Stimulated activated CD4-positive, alpha-beta T cell treated with anti-CD3 and anti-CD28 coated beads, Interleukin-1b, Interleukin-23, amount 100 ng/mL, for 48 hours (primary cell): ENCODE measurements around the gene UTP20.

Source experiments
- DNase-seq: peaks from one replicate; pipeline ENCODE4 v3.0.0-alpha.2; 2020

UTP20 gene

DNA sequence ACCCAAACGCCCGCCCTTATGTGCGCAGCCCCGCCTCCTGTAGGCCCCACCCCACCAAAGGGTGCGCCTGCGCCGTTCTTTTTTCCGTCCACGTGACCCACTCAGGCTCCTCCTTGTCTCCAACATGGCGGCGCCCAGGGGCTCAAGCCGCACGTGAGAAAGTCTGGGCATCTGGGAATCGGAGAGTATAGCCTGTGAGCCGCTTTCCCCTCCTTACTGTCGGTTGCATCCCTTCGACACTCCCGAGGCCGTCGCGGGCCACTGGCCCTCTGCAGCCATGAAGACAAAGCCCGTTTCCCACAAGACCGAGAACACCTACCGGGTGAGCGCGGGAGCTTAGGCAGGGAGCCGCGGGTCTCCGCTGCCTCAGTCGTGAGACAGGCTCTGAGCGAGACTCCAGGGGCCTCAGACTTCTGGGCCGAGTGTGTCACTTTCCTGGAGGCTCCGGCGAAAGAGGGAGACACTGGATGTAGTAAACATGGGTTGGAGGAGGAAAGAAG, at the start of gene UTP20:
Gene UTP20 (plus strand): TSS at position 100 of the 500 bp plus-strand sequence. CDS start 178 bp downstream, at position 278.
- DNase-seq = peak; percentile 95

GRCh38 chr12:101230547-101230946, 49.4 kb upstream of the UTP20 start:
- DNase-seq = no peak

DNA sequence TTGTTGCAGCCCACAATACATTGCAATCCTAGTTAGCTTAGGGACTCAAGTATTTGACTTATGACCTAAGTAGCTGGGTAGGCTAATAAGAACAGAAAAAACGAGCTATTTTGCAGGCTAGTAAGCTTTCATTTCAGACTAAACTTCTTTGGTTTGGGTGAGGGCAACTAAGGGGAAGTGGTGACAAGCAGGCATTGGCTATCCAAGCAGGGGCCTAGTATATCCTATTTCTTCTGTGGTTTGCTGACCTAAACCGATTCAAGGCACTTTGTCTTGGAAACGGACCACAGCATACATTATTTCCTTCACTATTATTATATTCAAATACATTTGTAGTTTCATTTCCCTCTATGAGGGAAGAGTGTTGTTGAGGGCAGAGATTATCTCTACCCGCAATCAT, 48.3 kb upstream of the UTP20 start:
- no peak for DNase-seq

DNA sequence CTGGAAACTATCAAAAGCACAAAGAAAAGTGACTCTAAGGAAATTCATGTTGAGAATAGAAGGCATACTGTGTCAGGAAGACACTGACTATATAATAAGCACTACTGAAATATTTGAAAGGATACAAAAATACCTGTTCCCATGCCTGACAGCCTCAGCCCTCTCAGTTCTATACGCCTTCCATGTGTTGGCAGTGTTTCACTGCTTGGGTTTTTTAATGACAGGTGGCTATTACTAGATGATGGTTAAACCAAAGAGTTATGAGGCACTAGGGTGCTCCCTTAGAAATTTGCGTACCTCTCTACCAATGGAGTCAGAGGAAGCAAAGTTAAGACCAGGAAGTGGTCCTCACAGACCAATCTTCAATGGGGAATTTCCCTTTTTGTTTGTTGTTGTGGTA, 44.2 kb upstream of the UTP20 start:
- DNase-seq = no peak

GRCh38 chr12:101238306-101238705, 41.6 kb upstream of the UTP20 start:
- no peak for DNase-seq

DNA sequence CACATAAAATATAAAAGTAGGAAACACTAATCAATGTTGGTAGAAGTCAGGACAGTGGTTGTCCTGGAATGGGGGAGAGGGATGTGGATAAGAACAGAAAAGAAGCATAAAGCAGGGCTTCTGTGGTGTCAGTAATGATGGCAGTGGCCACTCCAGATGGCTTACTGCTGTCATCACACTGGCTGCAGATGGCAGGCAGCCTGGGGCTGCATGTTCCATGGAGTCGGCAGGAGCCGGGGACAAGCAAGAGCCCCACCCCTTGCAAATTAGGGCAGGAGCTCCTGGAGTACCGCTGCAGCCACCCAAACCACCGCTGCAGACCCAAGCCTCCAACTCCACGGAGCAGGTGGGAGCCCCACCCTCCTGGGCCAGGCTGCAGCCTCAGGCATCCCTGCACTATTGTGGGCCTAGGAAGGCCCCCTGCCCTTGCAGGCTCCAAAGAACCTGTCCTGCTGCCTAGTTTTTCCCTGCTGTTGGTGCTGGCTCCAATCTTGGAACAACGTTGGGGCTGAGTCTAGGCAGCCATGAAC, 41.0 kb upstream of the UTP20 start:
- DNase-seq = no peak

- no peak for DNase-seq
Measured at GRCh38 chr12:101243074-101243473, 36.8 kb upstream of the UTP20 start.

DNA sequence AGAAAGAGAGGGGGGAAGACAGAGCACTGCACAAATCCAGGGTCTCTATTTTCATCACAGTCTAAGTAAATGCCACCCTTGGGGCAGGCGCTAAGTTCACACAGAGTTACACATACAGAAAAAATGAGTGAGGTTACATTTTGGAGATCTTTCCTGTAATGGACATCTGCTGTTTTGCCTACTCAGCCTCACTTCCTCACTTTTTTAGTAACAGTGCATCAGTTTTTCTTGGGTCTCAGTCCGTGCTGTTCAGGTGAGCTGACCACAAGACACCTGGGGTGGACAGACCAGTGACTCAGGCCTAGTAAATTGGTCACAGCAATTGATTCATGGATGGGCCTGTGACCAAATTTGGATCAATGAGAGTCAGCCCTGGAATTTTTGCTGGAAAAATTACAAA, 36.3 kb upstream of the UTP20 start:
- DNase-seq = no peak

GRCh38 chr12:101256266-101256665, 23.6 kb upstream of the UTP20 start:
- DNase-seq = no peak

DNA sequence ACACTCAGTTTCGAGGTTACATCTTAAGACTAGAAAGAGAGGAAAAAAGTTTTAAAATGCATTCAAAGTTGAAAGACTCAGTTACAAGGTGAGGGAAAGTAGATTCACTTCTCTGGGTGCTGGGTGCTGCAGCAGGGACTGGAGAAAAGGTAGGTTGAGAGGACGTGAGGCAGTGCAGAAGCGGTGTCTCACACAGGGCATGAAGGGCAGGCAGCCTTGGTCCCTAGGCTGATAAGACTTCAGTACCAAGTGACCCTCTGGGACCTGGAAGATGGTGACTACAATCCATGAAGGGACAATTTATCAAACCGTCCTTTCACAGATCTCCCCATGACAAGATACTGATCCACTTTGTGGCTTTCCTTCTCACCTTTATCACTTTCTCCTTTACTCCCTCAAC, 22.5 kb upstream of the UTP20 start:
- DNase-seq = no peak

DNA sequence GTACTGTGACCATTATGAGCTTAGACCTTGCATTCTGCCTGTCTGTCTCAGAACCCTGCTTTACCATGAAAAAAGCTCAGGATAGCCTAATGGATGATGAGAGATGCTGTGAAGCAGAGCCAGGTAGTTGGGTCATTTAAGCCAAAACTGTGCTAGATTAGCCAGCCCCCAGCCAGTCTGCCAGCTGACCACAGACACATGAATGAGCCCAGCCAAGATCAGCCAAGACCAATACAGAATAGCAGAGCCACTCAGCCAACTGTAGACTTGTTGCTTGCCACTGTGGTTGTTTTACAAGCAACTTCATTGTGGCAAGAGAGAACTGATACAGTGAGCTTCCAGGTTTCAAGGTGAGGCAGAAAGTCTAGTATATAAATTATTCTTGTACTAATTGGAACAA, 12.8 kb upstream of the UTP20 start:
- no peak for DNase-seq

GRCh38 chr12:101276433-101276832, 3.5 kb upstream of the UTP20 start:
- no peak for DNase-seq

DNA sequence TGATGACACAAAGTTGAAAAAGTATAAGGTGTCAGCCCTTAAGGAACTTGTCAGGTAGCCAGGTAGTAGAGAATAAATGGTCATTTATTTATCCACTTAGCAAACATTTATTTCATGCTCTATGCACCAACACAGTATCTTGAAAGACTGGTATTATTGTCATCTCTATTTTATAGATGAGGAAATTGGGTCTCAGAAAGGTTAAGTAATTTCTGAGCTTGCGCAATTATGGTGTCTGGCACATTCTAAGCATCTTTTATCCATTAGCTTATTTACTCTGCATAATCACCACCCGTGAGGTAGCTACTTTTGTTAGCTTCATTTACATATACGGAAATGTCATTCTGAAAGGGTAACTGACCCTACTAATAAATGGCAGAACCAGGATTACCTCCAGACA, 2.5 kb upstream of the UTP20 start:
- no peak for DNase-seq

DNA sequence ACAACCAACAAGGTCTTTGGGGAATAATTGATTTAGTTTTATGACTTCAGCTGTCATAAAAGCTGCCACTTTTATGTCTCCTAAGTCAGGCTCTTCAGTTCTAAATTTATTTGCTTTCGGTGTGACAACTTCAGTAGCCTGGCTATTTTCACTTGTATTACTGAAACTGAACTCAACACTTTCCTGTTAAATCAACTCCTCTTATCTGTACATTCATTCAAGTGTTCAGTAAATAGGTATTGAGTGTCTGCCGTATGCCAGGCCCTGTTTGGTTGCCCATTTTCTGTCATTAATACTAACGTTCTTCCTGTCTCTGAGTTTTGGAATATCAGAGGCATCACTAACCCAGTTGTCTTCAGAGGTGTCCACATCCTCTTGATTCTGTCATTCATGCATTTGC, 7.5 kb downstream of the UTP20 start:
- DNase-seq = no peak

DNA sequence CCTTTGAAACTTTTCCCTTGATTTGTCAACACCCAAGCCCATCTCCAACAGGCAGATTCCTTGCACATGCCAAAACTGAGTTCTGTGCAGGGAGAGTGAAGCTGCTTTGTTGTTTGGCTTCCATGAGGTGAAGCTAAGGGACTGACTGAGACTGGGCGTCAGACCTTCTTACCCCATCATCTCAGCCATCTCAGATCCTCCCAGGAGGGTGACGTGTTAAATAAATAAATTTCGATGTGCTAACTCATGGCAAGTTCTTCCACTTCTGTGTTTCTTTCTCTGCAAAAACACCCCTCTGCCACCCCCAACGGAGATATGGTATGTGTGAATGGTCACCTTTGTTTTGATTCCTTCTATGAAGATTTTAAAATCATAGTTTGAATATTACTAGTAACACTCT, 17.8 kb downstream of the UTP20 start:
- no peak for DNase-seq

DNA sequence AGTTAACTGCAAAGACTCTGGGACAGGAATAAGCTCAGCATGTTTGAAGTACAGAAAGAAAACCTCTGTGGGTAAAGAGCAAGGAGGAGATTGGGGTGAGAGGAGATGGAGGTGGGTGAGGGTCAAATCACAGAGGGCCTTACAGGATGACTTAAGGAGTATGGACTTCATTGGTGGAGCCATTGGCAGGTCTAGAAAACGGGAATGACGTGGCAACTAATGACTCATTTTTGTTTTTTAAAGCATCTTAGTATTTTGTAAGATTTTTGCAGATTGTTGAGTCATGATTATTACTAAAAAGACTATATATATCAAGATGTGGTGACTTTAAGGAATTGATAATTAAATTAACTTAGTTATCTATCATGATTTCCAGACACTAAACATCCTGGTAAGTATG, 18.5 kb downstream of the UTP20 start:
- no peak for DNase-seq

DNA sequence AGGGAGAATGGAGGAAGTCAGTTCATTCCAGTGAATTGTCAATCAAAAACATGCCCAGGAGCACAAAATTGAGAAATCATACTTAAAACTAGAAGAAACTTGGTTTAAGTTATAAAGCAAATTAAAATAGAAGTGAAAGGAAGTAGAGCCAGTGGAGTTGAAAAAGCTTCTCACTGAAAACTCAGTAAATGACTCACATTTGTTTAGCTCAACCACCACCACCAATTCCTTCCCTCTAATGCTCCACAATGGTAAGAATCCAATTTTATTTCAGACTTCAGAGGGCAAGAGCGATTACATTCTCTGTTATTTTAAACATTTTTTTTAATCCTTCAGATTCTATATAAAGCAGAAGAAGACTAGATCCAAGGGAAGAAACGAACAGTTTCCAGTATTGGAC, 19.4 kb downstream of the UTP20 start:
- no peak for DNase-seq

GRCh38 chr12:101299931-101300330, 20.0 kb downstream of the UTP20 start:
- no peak for DNase-seq

DNA sequence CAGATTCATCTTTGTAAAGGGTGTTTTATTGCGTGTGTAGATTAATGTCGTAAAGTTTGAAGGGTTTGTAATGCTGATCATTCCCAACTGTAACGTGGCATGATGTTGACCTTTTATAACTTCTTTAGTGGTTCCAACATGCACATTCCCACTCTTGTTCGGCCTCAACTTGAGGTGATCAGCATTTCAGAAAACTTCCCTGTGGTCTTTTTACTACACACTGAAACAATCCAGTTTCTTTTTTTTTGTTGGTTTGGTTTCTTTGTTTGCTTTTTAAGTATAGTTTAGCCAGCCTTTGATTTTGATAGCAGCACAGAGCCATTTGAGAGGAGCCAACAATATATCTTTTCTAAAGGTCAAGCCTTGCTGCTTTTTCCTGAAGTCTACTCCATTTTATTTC, 22.8 kb downstream of the UTP20 start:
- DNase-seq = no peak

DNA sequence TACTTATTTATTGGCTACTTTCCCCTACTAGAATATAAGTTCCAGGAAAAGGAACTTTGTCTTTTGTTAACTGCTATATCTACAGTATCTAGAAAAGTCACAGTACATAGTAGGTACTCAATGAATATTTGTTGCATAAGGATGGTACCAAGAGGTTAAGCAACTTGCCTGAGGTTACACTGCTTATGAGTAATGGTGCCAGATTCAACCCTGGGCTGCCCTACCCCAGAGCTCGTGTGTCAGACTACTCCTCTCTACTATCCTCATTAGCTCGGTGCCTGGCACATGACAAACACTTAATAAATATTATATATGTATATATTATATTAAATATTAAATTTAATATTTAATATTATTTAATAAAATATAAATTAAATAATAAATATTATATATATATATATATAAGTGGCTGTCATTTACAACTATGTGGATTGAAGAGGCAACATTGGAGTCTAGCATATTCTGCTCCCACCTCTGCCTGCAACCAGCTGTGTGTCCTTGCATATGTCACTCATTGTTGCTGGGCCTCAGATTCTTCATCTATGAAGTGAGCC, 25.4 kb downstream of the UTP20 start:
- no peak for DNase-seq

- no peak for DNase-seq
Measured at GRCh38 chr12:101305794-101306193, 25.9 kb downstream of the UTP20 start.

GRCh38 chr12:101322480-101322879, 42.6 kb downstream of the UTP20 start:
- DNase-seq = no peak

DNA sequence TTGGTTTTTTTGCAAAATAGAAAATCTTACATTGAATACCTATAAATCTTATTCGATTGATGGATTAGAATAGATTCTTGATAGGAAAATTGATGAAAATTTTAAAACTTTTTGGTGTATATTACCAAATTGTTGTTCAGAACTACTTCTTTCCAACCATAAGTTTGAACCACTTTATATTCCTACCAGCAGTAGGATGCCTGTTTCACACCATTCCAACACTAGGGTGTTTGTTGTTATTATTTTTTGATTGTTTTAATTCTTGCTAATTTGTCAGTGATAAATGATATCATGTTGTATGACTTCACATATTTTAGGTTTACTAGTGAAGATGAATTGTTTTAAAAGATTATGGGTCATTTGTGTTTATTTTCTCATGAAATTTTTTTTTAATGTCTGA, 43.4 kb downstream of the UTP20 start:
- no peak for DNase-seq

DNA sequence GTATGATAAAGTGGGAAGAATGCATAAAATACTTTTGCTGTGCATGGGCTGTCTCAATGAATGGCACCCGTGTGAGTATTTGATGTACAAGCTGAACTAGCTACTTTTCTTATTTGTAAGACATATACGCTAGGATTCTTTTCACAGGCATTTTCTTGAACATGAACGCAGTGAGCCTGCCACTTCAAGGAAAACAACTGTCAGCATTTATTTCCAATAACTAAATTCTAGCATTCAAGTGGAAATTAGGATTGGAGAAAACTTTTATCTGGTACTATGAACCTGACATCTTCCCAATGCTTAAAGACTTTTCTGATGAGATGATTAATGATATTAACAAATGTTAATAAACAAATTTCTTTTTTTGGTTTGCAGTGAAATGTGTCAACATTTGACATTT, 45.7 kb downstream of the UTP20 start:
- DNase-seq = no peak

GRCh38 chr12:101327051-101327450, 47.1 kb downstream of the UTP20 start:
- no peak for DNase-seq
